GM12878 (cell line): ENCODE measurements around the gene TCTN1. TPM values are rescaled to one million over a fixed set of nuclear protein-coding genes. Genes with fewer than 3 reads are reported as not detected.

Experiments
- BRCA1 ChIP-seq: IDR thresholded peaks from 2 replicates; pipeline ENCODE4 v1.6.1; 2011; ENCODE audit warnings: low read depth, low read length, improper control_type of control experiment
- EP300 ChIP-seq, 2 experiments: fragments of 150-350 bp in 1 of 2; IDR thresholded peaks; 2 replicates each; pipeline ENCODE4 v1.6.1; 2011 to 2012; ENCODE audit warnings: low read depth in 2 of 2, low read length in 2 of 2, borderline replicate concordance in 1 of 2, improper control_type of control experiment in 1 of 2, inconsistent platforms in 1 of 2; ENCODE audit not compliant: control insufficient read depth in 1 of 2
- EZH2 ChIP-seq: IDR thresholded peaks from 2 replicates; pipeline ENCODE4 v1.6.1; 2012; ENCODE audit warnings: low read depth, mild to moderate bottlenecking, control low read depth, inconsistent platforms, low read length, borderline replicate concordance; ENCODE audit not compliant: control insufficient read depth
- FOXK2 ChIP-seq: fragments of 450-650 bp; IDR thresholded peaks from 2 replicates; pipeline ENCODE4 v1.6.1; 2017; ENCODE audit warnings: mild to moderate bottlenecking, moderate library complexity
- POLR2AphosphoS2 ChIP-seq: IDR thresholded peaks from 2 replicates; pipeline ENCODE4 v1.6.1; 2011; ENCODE audit warnings: low read depth, mild to moderate bottlenecking, low read length, improper control_type of control experiment, moderate library complexity
- POU2F2 ChIP-seq: IDR thresholded peaks from 3 replicates; pipeline ENCODE4 v1.6.1; 2011; ENCODE audit warnings: low read depth, mild to moderate bottlenecking, low read length, borderline replicate concordance
- WRNIP1 ChIP-seq: IDR thresholded peaks from 2 replicates; pipeline ENCODE4 v1.6.1; 2011; ENCODE audit warnings: low read depth, low read length, improper control_type of control experiment, borderline replicate concordance
- ZBED1 ChIP-seq: IDR thresholded peaks from 2 replicates; pipeline ENCODE4 v1.6.1; 2016; ENCODE audit warnings: borderline replicate concordance
- ZNF687 ChIP-seq: fragments of 450-650 bp; IDR thresholded peaks from 2 replicates; pipeline ENCODE4 v1.6.1; 2017; ENCODE audit warnings: mild to moderate bottlenecking, moderate library complexity
- ZSCAN29 ChIP-seq: fragments of 450-650 bp; IDR thresholded peaks from 2 replicates; pipeline ENCODE4 v1.6.1; 2017; ENCODE audit warnings: mild to moderate bottlenecking, moderate library complexity
- polyA plus RNA-seq, 11 experiments: library from polyadenylated mRNA; depleted of rRNA in 4 of 11; unstranded in 6 of 11; stranded (reverse) in 5 of 11; fragments of >200 nt; fragmentation: Nextera tagmentation in 4 of 11; fragmentation: Illumina TruSeq in 1 of 11; extraction: Ambion mirVana in 4 of 11; extraction: Trizol in 1 of 11; gene quantifications; 1 replicate in 1 of 11; 2 replicates in 10 of 11; pipeline versions ENCODE4 v1.2.1 to v1.2.3, GENCODE V29; 2011 to 2016; ENCODE audit warnings: inconsistent platforms in 2 of 11, missing spikeins in 2 of 11, low read depth in 1 of 11
- total RNA-seq, 4 experiments: library from RNA; depleted of rRNA in 3 of 4; stranded (reverse); fragments of >200 nt in 3 of 4; fragmentation: Illumina TruSeq in 1 of 4; extraction: Trizol in 1 of 4; gene quantifications; 2 replicates each; pipeline versions ENCODE4 v1.2.1 to v1.2.3, GENCODE V29; 2013 to 2021
- TF ChIP-seq, protein P1 (sequence below): fragments of 450-650 bp; formaldehyde crosslinking; IDR thresholded peaks from 2 replicates; pipeline ENCODE4 v1.4.0; 2020; ENCODE audit warnings: mild to moderate bottlenecking, moderate library complexity
- TF ChIP-seq, protein P2 (sequence below): fragments of 450-650 bp; IDR thresholded peaks from 2 replicates; pipeline ENCODE4 v1.6.1; 2017; ENCODE audit warnings: mild to moderate bottlenecking, low read depth, inconsistent platforms; ENCODE audit not compliant: poor library complexity, severe bottlenecking
- TF ChIP-seq, protein P3 (sequence below): fragments of 150-350 bp; IDR thresholded peaks from 2 replicates; pipeline ENCODE4 v1.6.1; 2016; ENCODE audit warnings: low read depth, low read length

The TCTN1 gene
- total and polyA plus RNA-seq, 10 of the 15 experiments (the other 5 are each of a cell fraction or from before 2014, with no cell fraction given) = 8.8 to 23.5 (median 15.3) TPM

GRCh38 chr12:110590806-110591326, 23.1 kb upstream of the TCTN1 start (continued):
- TF ChIP-seq, protein P1, sequence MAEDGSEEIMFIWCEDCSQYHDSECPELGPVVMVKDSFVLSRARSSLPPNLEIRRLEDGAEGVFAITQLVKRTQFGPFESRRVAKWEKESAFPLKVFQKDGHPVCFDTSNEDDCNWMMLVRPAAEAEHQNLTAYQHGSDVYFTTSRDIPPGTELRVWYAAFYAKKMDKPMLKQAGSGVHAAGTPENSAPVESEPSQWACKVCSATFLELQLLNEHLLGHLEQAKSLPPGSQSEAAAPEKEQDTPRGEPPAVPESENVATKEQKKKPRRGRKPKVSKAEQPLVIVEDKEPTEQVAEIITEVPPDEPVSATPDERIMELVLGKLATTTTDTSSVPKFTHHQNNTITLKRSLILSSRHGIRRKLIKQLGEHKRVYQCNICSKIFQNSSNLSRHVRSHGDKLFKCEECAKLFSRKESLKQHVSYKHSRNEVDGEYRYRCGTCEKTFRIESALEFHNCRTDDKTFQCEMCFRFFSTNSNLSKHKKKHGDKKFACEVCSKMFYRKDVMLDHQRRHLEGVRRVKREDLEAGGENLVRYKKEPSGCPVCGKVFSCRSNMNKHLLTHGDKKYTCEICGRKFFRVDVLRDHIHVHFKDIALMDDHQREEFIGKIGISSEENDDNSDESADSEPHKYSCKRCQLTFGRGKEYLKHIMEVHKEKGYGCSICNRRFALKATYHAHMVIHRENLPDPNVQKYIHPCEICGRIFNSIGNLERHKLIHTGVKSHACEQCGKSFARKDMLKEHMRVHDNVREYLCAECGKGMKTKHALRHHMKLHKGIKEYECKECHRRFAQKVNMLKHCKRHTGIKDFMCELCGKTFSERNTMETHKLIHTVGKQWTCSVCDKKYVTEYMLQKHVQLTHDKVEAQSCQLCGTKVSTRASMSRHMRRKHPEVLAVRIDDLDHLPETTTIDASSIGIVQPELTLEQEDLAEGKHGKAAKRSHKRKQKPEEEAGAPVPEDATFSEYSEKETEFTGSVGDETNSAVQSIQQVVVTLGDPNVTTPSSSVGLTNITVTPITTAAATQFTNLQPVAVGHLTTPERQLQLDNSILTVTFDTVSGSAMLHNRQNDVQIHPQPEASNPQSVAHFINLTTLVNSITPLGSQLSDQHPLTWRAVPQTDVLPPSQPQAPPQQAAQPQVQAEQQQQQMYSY (CRISPR knock-in tag) = peak; percentile 90
- 0 out of 2 replicates have a peak, but pooled peaks have one; percentile 59 for TF ChIP-seq ZNF687
- no peak for TF ChIP-seq EZH2
- no peak for TF ChIP-seq POU2F2
- no peak for TF ChIP-seq FOXK2
- TF ChIP-seq WRNIP1 = no peak
- no peak for TF ChIP-seq BRCA1
- TF ChIP-seq, protein P2, sequence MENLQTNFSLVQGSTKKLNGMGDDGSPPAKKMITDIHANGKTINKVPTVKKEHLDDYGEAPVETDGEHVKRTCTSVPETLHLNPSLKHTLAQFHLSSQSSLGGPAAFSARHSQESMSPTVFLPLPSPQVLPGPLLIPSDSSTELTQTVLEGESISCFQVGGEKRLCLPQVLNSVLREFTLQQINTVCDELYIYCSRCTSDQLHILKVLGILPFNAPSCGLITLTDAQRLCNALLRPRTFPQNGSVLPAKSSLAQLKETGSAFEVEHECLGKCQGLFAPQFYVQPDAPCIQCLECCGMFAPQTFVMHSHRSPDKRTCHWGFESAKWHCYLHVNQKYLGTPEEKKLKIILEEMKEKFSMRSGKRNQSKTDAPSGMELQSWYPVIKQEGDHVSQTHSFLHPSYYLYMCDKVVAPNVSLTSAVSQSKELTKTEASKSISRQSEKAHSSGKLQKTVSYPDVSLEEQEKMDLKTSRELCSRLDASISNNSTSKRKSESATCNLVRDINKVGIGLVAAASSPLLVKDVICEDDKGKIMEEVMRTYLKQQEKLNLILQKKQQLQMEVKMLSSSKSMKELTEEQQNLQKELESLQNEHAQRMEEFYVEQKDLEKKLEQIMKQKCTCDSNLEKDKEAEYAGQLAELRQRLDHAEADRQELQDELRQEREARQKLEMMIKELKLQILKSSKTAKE = peak; percentile 13
- TF ChIP-seq POLR2AphosphoS2 = no peak
- TF ChIP-seq, protein P3, sequence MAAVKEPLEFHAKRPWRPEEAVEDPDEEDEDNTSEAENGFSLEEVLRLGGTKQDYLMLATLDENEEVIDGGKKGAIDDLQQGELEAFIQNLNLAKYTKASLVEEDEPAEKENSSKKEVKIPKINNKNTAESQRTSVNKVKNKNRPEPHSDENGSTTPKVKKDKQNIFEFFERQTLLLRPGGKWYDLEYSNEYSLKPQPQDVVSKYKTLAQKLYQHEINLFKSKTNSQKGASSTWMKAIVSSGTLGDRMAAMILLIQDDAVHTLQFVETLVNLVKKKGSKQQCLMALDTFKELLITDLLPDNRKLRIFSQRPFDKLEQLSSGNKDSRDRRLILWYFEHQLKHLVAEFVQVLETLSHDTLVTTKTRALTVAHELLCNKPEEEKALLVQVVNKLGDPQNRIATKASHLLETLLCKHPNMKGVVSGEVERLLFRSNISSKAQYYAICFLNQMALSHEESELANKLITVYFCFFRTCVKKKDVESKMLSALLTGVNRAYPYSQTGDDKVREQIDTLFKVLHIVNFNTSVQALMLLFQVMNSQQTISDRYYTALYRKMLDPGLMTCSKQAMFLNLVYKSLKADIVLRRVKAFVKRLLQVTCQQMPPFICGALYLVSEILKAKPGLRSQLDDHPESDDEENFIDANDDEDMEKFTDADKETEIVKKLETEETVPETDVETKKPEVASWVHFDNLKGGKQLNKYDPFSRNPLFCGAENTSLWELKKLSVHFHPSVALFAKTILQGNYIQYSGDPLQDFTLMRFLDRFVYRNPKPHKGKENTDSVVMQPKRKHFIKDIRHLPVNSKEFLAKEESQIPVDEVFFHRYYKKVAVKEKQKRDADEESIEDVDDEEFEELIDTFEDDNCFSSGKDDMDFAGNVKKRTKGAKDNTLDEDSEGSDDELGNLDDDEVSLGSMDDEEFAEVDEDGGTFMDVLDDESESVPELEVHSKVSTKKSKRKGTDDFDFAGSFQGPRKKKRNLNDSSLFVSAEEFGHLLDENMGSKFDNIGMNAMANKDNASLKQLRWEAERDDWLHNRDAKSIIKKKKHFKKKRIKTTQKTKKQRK = no peak
- no peak for TF ChIP-seq ZBED1
- no peak for TF ChIP-seq ZSCAN29
- peak in 1 of 2 experiments; percentile 81; a peak in 2 of 4 replicates for TF ChIP-seq EP300 (IDR thresholded peaks at IDR 0.05; ENCODE audit: borderline replicate concordance in 1 of 2, control insufficient read depth in 1 of 2, low read depth in 2 of 2, low read length in 2 of 2)
